Stimulated activated CD4-positive, alpha-beta T cell treated with anti-CD3 and anti-CD28 coated beads, Interleukin-4, amount 100 ng/mL, for 24 hours (primary cell): ENCODE data around the gene CDHR5.

Experiments used
- DNase-seq: peaks from one replicate; pipeline ENCODE4 v3.0.0-alpha.2; 2020

The CDHR5 gene

DNA sequence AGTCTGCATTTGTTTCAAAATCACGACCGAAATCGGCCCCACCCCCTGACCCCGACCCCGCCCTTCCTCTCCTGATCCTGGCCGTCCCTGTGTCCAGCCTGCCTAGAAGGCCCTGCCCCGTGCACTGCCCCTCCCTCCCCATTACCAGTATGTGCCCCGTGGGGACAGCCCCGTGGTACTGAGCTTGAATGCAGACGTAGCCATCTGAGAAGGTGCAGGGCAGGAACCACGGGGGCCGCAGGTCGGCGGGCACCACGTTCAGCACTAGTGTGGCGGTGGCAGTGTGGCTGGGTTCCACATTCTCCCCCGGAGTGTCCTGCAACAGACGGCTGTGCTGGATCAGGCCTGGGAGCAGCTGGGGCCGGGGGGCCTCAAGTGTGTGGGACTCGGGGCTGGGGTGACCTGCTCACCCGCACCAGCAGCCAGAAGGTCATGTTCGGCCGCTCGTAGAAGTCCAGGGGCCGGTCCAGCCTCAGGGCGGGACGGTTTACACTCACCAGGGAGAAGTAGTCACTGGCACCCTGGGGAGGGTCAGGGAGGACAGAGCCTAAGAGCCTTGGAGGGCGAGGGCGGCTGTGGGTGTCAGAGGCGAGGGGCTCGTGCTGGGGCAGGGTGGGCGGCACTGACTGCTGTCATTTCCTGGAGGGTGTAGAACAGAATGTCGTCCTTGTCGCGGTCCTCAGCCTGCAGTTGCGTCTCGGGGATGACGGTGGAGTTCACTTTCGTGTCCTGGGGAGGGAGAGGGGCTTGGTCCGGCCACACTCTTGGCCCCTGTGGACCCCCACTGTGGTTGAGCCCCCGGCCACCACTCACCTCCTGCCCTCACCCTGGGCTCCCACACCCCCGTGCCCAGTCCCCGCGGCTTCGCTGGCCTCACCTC lies 3.6 kb downstream of the CDHR5 start:
- no peak for DNase-seq

DNA sequence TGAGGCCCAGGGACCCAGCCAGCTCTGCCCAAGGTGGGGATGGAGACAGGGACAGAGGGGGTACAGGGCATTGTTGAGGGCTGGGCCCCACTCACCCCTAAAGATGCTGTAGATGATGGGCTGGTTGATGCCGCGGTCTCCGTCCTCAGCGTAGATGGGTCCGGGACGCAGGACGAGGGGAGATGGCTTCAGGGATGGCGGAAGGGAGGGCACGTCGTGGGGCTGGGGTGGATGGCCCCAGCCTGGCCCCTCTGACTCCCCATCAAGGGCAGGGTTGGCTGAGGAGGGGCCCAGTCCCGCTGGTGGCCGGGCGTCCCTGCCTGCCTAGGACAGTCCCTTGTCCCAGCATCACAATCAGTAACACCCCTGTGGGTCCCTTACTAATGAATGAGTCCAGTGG lies 4.6 kb downstream of the CDHR5 start:
- DNase-seq = no peak

DNA sequence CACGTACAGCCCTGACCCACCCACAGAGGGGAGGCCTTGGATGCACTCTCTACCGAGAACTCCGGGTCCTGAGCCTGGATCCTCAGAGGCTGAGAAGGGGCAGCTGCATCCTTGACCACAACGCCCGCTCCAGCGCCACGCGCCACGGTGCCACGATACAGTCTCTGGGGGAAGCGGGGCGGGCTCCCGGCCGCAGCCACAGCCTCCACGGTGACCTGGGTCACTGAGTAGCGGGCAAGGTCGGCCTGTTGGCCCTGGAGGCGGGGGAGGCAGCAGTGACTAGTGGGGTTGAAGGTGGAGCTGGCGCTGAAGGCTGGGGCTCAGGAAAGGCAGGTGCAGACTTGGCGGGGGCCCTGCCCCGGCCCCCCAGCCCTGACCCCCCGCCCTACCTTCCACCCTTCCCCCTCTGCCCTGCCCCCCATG lies 5.1 kb downstream of the CDHR5 start:
- no peak for DNase-seq

DNA sequence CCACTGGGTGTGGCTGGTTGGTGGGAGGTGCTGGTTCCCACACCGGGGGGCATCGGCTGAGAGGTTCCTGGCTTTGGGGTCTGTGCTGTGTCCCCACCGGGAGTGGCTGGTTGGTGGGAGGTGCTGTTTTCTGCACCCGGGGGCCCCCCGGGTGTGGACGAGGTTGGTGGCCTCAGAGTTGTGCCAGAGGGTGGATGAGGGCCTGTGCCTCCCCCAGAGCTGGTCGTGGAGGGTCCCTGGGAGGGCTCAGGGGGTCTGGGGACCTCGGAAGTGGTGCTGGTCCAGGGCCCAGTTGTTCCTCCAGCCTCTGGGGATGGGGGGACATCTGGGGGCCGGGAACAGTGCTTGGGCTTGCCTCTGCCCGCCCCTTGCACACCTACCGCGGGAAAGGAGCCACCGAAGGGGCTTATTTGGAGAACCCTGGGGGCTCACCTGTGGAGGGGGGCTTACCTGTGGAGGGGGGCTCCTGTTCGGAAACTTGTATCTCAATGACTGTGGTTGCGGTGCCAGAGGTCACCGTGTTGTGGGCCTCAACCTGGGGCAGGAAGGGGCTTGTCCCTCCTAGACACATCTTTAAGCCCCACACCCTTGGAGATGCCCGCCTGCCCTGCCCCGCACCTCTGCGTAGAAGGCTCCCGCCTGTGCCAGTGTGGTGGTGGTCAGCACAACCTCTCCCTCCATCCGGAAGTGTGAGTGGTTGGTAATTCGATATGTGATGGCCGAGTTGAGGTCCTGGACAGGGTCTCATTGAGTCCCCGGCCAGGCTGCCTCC lies 5.7 kb downstream of the CDHR5 start:
- DNase-seq = no peak

DNA sequence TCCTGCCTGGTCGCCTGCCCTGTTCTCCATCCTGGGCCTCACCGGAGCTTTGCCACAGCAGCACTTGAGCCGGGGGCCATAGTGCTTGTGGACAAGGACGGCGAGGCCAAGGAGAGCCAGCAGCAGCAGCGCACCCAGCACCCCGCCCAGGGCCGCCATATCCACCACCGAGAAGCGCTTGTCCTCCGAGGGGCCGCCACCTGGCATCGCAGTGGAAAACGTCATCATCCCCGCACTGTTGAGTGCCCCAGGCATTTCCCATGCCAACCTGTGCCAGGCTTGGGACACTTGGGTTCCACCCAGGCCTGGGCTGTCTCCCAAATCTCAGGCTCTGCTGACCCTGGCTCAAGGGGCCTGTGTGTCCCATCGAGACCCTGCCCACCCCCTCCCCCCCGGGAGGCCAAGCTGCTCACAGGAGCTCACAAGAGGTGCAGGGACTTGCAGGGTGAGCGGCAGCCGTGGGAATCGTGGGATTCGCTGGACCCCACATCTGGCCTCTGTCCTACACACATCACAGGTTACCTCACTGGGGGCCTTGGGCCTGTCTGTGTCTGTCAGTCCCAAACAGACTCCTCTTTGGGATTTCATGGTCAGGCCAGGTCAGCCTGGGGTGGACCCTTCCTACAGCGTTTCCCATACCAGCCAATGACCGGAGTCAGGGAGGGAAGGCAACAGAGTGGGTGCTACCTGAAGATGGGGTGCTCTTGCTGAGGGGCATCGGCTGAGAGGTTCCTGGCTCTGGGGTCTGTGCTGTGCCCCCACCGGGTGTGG lies 6.7 kb downstream of the CDHR5 start:
- no peak for DNase-seq

DNA sequence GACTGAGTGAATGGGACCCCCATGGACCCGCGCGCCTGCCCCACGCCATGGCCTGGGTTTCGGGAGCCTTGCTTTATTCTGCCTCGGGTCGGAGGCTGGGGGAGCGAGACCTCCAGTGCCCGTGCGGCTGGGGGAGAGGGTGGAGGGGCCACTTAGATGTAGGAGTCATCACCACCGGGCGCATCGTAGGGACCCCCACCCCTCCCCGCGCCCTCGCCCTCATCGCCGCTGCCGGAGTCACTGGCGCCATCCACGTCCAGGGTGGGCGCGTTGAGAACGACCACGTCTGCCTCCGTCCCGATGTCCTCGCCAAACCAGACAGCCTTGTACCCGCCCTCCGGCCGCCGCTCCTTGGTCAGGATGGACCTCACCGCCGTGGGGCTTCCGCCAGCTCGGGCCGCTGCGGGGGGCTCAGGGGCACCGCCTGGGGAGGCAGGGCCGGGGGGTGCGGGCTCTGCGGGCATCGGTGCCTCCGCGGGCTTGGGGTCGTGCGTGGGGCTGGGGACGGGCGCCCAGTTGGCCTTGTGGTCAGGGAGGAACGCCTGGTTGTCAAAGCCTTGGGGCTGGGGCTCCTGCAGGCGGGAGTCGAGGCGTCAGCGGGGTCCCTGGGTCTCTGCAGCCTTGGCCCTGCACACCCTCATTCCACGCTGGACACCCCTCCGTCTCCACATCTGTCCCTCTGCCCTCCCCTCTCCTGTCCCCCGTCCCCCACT lies 7.4 kb downstream of the CDHR5 start:
- DNase-seq = no peak

DNA sequence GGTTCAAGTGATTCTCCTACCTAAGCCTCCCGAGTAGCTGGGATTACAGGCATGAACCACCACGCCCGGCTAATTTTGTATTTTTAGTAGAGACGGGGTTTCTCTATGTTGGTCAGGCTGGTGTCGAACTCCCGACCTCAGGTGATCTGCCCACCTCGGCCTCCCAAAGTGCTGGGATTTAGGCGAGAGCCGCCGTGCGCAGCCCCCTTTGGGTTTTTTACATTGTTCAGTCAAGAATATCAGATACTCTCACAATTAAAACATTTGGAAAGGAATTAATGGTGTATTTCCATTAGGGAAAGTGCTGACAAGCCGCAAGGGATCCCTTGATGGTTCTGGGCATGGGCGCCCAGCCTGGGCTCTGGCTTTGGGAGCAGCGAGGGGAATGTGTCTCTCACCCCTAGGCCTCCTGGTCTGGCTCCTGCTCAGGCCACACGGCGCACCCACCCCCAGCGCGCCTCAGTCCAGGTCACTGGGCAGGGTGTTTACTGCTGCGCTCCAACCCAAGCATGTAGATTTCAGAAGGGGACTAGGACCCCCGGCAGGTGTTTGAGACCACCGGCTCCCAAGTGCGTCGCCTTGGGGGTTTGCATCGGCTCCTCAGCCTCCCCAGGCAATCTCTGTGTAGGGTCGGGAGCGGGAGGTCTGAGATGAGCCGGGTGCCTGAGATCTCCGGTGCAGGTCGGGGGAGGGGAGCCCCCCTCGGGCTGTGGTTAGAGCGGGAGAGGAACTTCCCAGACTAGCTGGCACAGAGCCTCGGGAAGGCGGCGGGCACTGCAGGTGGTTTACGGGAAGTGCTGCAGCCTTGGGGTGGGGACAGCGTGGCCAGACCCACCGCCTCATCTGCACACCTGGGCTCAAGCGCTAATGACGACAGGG lies 8.2 kb downstream of the CDHR5 start:
- DNase-seq = no peak

DNA sequence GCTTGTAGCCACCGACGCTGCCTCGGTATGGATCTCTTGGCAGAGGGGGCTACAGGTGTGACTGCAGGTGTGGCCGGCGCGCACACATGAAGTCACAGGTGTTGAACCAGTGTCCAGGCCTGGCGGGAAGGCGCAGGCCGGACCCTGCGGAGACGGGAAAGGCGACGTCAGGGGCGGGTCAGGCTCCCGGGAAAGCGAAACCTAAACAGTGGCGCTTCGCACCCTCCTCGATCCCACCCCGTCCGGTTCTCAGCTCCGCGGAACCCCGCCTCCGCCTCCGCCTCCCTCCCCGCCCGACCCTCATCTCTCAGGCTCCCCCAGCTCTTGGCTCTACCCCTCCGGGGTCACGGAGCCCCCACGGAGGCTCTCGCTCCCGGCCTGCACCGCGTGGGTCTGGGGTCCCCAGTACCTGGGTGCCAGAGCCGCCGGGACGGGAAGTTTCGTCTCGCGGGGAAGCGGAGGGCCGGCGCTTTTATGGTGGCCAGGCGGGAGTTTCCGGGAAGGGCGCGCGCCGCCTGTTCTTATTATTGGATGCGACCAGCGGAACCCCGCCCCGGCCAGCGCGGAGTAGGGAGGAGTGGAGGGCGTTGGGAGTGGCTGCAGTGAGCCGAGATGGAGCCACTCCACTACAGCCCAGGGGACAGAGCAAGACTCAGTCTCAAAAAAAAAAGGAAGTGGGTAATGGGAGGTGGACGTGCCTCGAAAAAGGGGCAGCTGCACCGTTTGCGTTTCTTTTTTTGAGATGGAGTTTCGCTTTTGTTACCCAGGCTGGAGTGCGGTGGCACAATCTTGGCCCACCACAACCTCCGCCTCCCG lies 9.0 kb downstream of the CDHR5 start, which contains the start of gene IRF7:
TSS of gene IRF7 (minus strand) at position 447 of the 816 bp plus-strand sequence. CDS start 586 bp downstream, outside the sequence.
- DNase-seq = peak; percentile 85

DNA sequence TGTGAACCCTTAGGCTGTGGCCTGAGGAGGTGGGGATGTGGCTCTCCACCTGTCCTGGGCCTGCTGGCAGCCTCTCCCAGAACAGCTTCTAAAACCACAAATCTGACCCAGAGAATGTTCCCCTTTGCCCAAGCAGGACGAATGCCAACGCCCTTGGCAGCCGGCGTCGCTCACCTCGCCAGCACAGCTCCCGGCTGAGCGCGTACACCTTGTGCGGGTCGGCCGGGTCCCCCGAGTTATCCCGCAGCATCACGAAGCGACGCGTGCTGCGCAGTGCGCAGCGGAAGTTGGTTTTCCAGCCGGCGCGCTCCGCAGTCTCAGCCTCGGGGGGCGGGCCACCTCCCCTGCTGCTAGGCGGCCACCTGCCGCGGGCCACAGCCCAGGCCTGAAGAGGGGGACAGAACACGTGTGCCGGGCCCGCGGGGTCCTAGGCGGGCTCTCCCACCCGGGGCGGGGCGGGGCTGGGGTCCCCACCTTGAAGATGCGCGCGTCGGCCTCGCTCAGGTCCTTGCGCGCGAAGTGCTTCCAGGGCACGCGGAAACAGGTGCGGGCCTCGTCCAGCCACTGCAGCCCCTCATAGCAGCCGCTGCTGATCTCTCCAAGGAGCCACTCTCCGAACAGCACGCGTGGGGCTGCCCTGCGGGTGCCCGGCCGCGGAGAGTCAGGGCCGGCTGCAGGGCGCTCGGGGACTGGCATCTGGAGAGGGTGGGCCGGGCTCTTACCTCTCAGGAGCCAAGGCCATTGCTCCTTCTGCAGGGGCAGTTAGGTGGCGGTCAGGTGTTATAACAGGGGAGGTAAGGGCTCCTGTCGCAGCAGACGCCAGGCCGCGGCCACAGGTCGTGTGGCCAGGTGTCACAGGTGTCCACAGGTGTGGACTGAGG lies 9.9 kb downstream of the CDHR5 start:
- DNase-seq = no peak

DNA sequence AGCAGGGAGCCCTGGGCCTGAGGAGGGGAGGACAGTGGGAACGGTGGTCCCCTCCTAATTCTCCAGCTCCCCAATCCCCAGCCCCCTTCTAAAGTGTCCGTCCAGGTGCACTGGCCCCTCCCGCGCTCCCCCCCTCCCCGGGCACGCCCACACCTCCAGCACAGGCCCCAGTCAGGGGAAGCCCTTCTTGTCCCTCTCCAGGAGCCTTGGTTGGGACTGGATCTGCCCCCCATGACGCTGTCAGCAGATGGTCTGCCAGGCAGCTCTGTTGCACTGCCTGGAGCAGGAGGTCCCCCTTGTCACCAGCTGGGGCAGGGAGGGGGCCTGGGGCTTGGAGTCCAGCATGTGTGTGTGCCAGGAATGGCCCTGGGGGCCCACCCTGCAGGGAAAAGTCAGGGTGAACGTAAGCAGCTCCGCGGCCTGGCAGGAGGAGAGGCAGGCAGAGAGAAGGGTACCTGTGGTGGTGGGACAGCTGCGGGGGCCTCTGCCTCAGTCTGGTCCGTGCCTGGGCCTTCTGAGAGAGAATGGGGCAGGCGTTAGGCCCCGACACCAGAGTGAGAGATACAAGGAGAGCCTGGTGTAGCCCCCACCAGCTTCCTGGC lies 10.6 kb downstream of the CDHR5 start:
- DNase-seq = no peak

DNA sequence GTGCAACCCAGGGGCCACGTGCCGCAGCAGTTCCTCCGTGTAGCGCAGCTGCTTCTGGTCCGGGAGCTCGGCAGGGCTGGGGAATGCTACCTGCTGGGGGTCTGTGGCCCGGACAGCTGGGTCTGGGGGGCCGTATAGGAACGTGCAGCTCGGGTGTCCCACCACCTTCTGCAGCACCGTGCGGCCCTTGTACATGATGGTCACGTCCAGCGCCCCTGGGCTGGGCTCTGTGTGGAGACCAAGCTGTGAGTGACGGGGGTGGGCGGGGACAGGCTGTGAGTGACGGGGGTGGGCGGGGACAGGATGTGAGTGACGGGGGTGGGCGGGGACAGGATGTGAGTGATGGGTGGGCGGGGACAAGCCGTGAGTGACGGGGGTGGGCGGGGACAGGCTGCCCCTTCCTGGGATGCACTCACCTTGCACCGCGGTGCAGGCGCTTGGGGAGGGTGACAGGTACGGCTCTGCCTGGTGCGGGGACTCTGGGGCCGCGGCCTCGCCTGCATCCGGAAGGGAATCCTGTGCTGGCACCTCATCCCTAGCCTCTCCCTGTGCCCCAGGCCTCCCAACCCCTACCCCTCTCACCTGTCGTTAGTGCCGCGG lies 11.3 kb downstream of the CDHR5 start:
- DNase-seq = peak; percentile 83

DNA sequence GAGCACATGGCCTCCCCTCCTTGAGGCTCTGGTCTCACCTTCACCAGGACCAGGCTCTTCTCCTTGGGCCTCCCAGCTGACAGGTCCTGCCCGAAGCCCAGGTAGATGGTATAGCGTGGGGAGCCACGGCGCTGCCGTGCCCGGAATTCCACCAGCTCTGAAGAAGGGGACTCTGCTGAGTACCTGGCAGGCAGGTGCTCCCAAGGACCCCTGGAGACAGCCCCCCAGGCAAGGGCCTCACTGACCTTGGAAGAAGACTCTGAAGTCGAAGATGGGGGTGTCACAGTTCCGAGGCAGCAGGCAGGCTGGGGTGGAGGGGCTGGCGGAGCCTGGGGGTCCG lies 11.8 kb downstream of the CDHR5 start:
- no peak for DNase-seq

DNA sequence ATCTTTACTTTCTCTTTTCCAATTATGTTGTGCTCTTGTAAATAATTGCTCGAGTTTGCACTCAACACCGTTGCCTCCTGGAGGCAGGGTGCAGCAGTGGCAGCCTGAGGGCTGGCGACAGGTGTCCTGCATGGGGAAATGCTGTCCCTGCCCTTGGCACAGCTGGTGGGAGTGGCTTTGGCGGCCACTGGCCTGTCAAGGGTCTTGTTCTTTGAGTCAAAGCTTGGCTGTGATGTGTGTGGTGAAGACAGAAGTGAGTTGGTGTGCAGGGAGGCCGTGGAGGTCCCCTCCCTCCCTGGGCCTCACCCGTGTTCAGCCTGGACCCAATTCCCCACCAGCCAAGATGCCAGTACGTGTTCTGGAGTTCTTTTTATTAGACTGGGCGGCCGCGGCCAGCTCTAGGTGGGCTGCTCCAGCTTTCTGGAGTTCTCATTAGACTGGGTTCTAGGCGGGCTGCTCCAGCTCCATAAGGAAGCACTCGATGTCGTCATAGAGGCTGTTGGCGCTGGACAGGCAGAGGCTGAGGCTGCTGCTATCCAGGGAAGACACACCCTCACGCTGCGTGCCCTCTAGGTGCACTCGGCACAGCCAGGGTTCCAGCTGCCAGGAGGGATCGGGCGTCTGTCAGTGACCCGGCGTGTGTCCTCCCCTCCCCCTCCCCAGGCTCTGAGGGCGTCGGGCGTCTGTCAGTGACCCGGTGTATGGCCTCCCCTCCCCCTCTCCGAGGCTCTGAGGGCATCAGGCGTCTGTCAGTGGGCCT lies 12.4 kb downstream of the CDHR5 start:
- DNase-seq = no peak

DNA sequence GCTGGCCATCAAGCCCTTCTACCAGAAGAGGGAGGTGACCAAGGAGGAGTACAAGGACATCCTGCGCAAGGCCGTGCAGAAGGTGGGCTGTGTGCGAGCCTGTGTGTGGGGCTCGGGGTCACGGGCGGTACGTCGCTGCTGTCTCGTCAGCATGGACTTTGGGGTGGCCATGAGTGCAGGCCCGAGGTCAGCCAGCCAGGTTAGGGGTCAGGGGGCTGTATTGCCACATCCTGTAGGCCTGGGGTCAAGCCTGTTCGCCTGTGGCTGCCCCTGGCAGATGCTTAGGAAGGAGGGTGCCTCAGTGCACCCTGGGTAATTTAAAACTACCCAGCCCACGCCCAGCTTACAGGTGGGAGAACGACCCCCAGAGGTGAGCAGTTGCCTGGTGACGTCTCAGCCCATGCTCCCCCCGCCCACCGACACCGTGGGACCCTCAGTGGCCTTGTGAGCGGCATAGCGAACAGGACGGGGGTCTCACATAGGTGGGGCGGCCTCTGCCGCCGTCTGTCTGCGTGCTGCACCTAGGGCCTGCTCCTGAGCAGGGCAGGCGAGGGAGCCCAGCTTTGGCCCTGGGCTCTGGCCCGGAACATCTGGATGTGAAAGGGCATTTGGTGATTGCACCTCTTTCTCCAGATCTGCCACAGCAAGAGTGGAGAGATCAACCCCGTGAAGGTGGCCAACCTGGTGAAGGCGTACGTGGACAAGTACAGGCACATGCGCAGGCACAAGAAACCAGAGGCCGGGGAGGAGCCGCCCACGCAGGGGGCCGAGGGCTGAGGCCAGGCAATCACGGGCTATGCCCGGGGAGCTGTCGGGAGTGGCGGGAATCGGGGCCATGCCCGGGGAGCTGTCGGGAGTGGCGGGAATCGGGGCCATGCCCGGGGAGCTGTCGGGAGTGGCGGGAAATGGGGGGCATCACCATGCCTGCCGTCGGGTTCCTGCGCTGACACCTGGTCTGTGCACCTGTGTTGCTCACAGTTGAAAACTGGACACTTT lies 13.5 kb downstream of the CDHR5 start:
- no peak for DNase-seq

DNA sequence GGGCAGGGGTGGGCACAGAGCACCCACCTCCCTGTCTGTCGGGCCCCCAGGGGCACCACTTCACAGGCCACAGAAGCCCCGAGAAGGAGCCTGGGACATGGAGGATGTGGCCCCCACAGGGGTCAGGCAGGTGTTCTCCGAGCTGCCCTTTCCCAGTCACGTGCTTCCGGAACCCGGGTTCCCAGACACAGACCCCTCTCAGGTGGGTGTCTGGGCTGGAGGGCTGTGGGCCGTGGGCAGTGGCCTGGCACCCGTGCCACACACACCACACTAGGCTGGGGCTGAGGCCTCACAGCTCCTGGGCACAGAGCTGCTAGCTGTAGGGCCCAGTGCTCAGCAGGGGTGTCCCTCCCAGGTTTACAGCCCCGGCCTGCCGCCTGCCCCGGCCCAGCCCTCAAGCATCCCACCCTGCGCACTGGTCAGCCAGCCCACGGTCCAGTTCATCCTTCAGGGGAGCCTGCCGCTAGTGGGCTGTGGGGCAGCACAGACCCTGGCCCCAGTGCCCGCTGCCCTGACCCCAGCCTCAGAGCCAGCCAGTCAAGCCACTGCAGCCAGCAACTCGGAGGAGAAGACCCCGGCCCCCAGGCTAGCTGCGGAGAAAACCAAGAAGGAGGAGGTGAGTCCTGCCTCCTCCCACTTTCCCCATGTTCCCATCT lies 14.5 kb downstream of the CDHR5 start:
- no peak for DNase-seq

DNA sequence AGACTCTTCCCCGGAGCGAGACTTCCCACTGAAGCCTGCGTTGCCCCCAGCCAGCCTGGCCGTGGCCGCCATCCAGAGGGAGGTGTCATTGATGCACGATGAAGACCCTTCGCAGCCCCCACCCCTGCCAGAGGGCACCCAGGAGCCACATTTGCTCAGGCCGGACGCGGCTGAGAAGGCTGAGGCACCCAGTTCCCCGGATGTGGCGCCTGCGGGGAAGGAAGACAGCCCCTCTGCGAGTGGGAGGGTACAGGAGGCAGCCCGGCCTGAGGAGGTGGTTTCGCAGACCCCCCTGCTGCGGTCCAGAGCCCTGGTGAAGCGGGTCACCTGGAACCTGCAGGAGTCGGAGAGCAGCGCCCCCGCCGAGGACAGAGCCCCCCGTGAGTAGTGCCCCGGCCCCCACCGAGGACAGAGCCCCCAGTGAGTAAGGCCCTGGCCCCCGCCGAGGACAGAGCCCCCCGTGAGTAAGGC lies 15.4 kb downstream of the CDHR5 start:
- DNase-seq = no peak
